Gastrocnemius medialis (tissue), 4 donors: ENCODE data around the gene SCAMP1.

Source experiments
- CTCF ChIP-seq, 5 experiments: fragments of 450-650 bp in 3 of 5; fragments of 200-600 bp in 2 of 5; sonication (generic) in 2 of 5; IDR thresholded peaks in 4 of 5; conservative IDR thresholded peaks in 1 of 5; 1 replicate in 4 of 5; 2 replicates in 1 of 5; pipeline ENCODE4 v1.5.1; 2016 to 2019; ENCODE audit warnings: antibody characterized with exemption in 5 of 5, mild to moderate bottlenecking in 3 of 5, moderate library complexity in 3 of 5
- POLR2A ChIP-seq, 2 donors: fragments of 450-650 bp; IDR thresholded peaks; one replicate each; pipeline ENCODE4 v1.6.1; 2017; ENCODE audit warnings: antibody characterized with exemption in 2 of 2, mild to moderate bottlenecking in 2 of 2, moderate library complexity in 2 of 2

GRCh38 chr5:78424665-78425064, 64.2 kb downstream of the SCAMP1 start:
- TF ChIP-seq CTCF (IDR thresholded peaks at IDR 0.05 in 4 of 5, conservative IDR thresholded peaks at IDR 0.05 in 1 of 5): no peak
- TF ChIP-seq POLR2A (IDR thresholded peaks at IDR 0.05): no peak
